H9 (cell line): ENCODE measurements around the gene ZNF341. TPM values are rescaled to one million over a fixed set of nuclear protein-coding genes. Genes with fewer than 3 reads are reported as not detected.
A peak's percentile ranks its signal among the peaks of the same experiment; 100 is the strongest.

ENCODE experiments used
- DNase-seq: peaks from one replicate; pipeline ENCODE4 v3.0.0-alpha.2; 2017
- H2AFZ ChIP-seq: one replicate; pipeline ENCODE4 v1.6.1; 2013; ENCODE audit warnings: mild to moderate bottlenecking, low read length, control low read depth, moderate library complexity
- H2AK5ac ChIP-seq: 2 replicates; pipeline ENCODE4 v1.6.1; 2013; ENCODE audit warnings: low read length, control low read depth, mixed read lengths; ENCODE audit not compliant: insufficient read length
- H2BK120ac ChIP-seq: one replicate; pipeline ENCODE4 v1.6.1; 2013; ENCODE audit warnings: low read depth, mild to moderate bottlenecking, low read length, control low read depth, inconsistent platforms; ENCODE audit not compliant: poor library complexity, severe bottlenecking
- H2BK12ac ChIP-seq: 2 replicates; pipeline ENCODE4 v1.6.1; 2013; ENCODE audit warnings: low read length, control low read depth, mixed read lengths, low read depth; ENCODE audit not compliant: insufficient read length
- H2BK15ac ChIP-seq: 2 replicates; pipeline ENCODE4 v1.6.1; 2013; ENCODE audit warnings: low read depth, low read length, control low read depth
- H2BK20ac ChIP-seq: one replicate; pipeline ENCODE4 v1.6.1; 2013; ENCODE audit warnings: low read depth, mild to moderate bottlenecking, low read length, control low read depth, inconsistent platforms; ENCODE audit not compliant: poor library complexity, severe bottlenecking
- H2BK5ac ChIP-seq: 2 replicates; pipeline ENCODE4 v1.6.1; 2013; ENCODE audit warnings: low read length, control low read depth, mixed read lengths; ENCODE audit not compliant: insufficient read length
- H3K14ac ChIP-seq: 2 replicates; pipeline ENCODE4 v1.6.1; 2013; ENCODE audit warnings: low read length, control low read depth; ENCODE audit not compliant: insufficient read depth
- H3K18ac ChIP-seq: 2 replicates; pipeline ENCODE4 v1.6.1; 2013; ENCODE audit warnings: low read depth, mild to moderate bottlenecking, mixed read lengths, low read length, control low read depth; ENCODE audit not compliant: insufficient read length
- H3K23ac ChIP-seq: 2 replicates; pipeline ENCODE4 v1.6.1; 2013; ENCODE audit warnings: low read length, control low read depth, mixed read lengths, low read depth; ENCODE audit not compliant: insufficient read length
- H3K23me2 ChIP-seq: 2 replicates; pipeline ENCODE4 v1.6.1; 2013; ENCODE audit warnings: low read depth, mild to moderate bottlenecking, mixed read lengths, low read length, control low read depth; ENCODE audit not compliant: insufficient read length, poor library complexity, severe bottlenecking
- H3K27ac ChIP-seq: 2 replicates; pipeline ENCODE4 v1.5.1; 2013; ENCODE audit warnings: low read length, control low read depth, mixed read lengths, low read depth; ENCODE audit not compliant: insufficient read length
- H3K27me3 ChIP-seq: 2 replicates; pipeline ENCODE4 v1.6.1; 2013; ENCODE audit warnings: low read length, control low read depth, inconsistent platforms; ENCODE audit not compliant: insufficient read depth
- H3K4ac ChIP-seq: 2 replicates; pipeline ENCODE4 v1.6.1; 2013; ENCODE audit warnings: low read depth, mild to moderate bottlenecking, control low read depth, inconsistent platforms, low read length, moderate library complexity
- H3K4me1 ChIP-seq: 2 replicates; pipeline ENCODE4 v1.6.1; 2013; ENCODE audit warnings: low read length, control low read depth, inconsistent platforms; ENCODE audit not compliant: insufficient read depth
- H3K4me2 ChIP-seq: 2 replicates; pipeline ENCODE4 v1.6.1; 2013; ENCODE audit warnings: low read length, control low read depth, mixed read lengths; ENCODE audit not compliant: insufficient read length, insufficient read depth
- H3K56ac ChIP-seq: 2 replicates; pipeline ENCODE4 v1.6.1; 2013; ENCODE audit warnings: low read depth, mild to moderate bottlenecking, mixed read lengths, low read length, control low read depth; ENCODE audit not compliant: insufficient read length
- H3K79me1 ChIP-seq: 2 replicates; pipeline ENCODE4 v1.6.1; 2013; ENCODE audit warnings: low read depth, mild to moderate bottlenecking, moderate library complexity, low read length, control low read depth, inconsistent platforms; ENCODE audit not compliant: insufficient read depth, poor library complexity, severe bottlenecking
- H3K79me2 ChIP-seq: 2 replicates; pipeline ENCODE4 v1.6.1; 2013; ENCODE audit warnings: low read length, control low read depth, inconsistent platforms; ENCODE audit not compliant: insufficient read depth
- H3K9ac ChIP-seq: 2 replicates; pipeline ENCODE4 v1.6.1; 2013; ENCODE audit warnings: low read length, control low read depth, mixed read lengths; ENCODE audit not compliant: insufficient read length; ENCODE audit errors: extremely low read depth
- H3K9me3 ChIP-seq: one replicate; pipeline ENCODE4 v1.6.1; 2013; ENCODE audit warnings: low read depth, low read length, inconsistent platforms; ENCODE audit not compliant: control insufficient read depth
- H3T11ph ChIP-seq: one replicate; pipeline ENCODE4 v1.6.1; 2013; ENCODE audit warnings: mild to moderate bottlenecking, low read length, control low read depth, inconsistent platforms
- H4K20me1 ChIP-seq: one replicate; pipeline ENCODE4 v1.6.1; 2013; ENCODE audit not compliant: control insufficient read depth, insufficient read length, insufficient read depth
- H4K5ac ChIP-seq: 2 replicates; pipeline ENCODE4 v1.6.1; 2013; ENCODE audit warnings: low read depth, mild to moderate bottlenecking, mixed read lengths, low read length, control low read depth; ENCODE audit not compliant: insufficient read length
- H4K8ac ChIP-seq: replicated peaks from 2 replicates; pipeline ENCODE4 v1.6.1; 2013; ENCODE audit warnings: low read length, control low read depth, mixed read lengths, low read depth; ENCODE audit not compliant: insufficient read length
- H4K91ac ChIP-seq: 2 replicates; pipeline ENCODE4 v1.6.1; 2013; ENCODE audit warnings: low read depth, mild to moderate bottlenecking, moderate library complexity, mixed read lengths, low read length, control low read depth; ENCODE audit not compliant: insufficient read length
- H3K27ac Mint-ChIP-seq, 3 experiments: 2 replicates in 2 of 3; 3 replicates in 1 of 3; pipeline ENCODE4 v1.8.0; 2020 to 2021; ENCODE audit warnings: mixed read lengths in 3 of 3, mild to moderate bottlenecking in 1 of 3, moderate library complexity in 1 of 3
- H3K27me3 Mint-ChIP-seq: 2 replicates; pipeline ENCODE4 v1.8.0; 2021; ENCODE audit warnings: low read depth, mild to moderate bottlenecking, moderate library complexity, mixed read lengths
- H3K36me3 Mint-ChIP-seq, 3 experiments: 2 replicates in 2 of 3; 3 replicates in 1 of 3; pipeline ENCODE4 v1.8.0; 2020 to 2021; ENCODE audit warnings: low read depth in 3 of 3, mixed read lengths in 3 of 3; ENCODE audit not compliant: insufficient read depth in 1 of 3
- H3K4me1 Mint-ChIP-seq, 2 experiments: 2 replicates each; pipeline ENCODE4 v1.8.0; 2020; ENCODE audit warnings: mixed read lengths in 2 of 2
- H3K4me3 Mint-ChIP-seq, 2 experiments: 2 replicates in 1 of 2; 3 replicates in 1 of 2; pipeline ENCODE4 v1.8.0; 2020 to 2021; ENCODE audit warnings: mild to moderate bottlenecking in 2 of 2, mixed read lengths in 2 of 2, moderate library complexity in 1 of 2
- H3K9me3 Mint-ChIP-seq, 2 experiments: 2 replicates in 1 of 2; 3 replicates in 1 of 2; pipeline ENCODE4 v1.8.0; 2020; ENCODE audit warnings: mild to moderate bottlenecking in 2 of 2, mixed read lengths in 2 of 2, moderate library complexity in 1 of 2
- CTCF ChIP-seq: fragments of 200-600 bp; sonication (generic); conservative IDR thresholded peaks from 3 replicates; pipeline ENCODE4 v1.8.0; 2021; ENCODE audit warnings: antibody characterized with exemption, mild to moderate bottlenecking
- WGBS: extraction: QIAGEN DNeasy Blood & Tissue Kit; methylation state at CpG from one replicate; pipeline ENCODE4 v1.1.7; 2013; ENCODE audit warnings: missing lambda C conversion rate, low lambda C conversion rate, mixed read lengths; ENCODE audit not compliant: insufficient read length; ENCODE audit errors: extremely low coverage; 5-methylcytosine and 5-hydroxymethylcytosine counted together
- total RNA-seq: library from RNA; stranded (reverse); gene quantifications from 2 replicates; pipeline ENCODE4 v1.2.1, GENCODE V29; 2021

ZNF341 gene
- total RNA-seq, 1 experiment from 2014 or later, result 5.2 TPM

- Histone ChIP-seq H2AK5ac (no peak overlapping the region), H2BK5ac (no peak overlapping the region), H2AFZ (no peak overlapping the region), H3K79me1 (peaks cover 3% of the 10 kb centered on the region), H3K27ac (no peak overlapping the region), H3K9me3 (no peaks in the 10 kb centered on the region), H3K18ac (no peak overlapping the region), H4K20me1 (no peaks in the 10 kb centered on the region), H3K14ac (no peak overlapping the region), H3K4me1 (peaks cover 5% of the 10 kb centered on the region; the same call in 1 of the 2 replicates), H3K56ac (no peak overlapping the region), H3K23me2 (no peaks in the 10 kb centered on the region), H3K27me3 (no peaks in the 10 kb centered on the region), H4K91ac (no peak overlapping the region), H2BK12ac (no peak overlapping the region), H4K8ac (no peak overlapping the region), H3K4me2 (no peak overlapping the region), H3K4ac (no peak overlapping the region), H3K9ac (no peak overlapping the region), H3K79me2 (no peaks in the 10 kb centered on the region), H2BK20ac (no peak overlapping the region), H3T11ph (no peak overlapping the region), H2BK120ac (no peak overlapping the region), H2BK15ac (no peak overlapping the region), H4K5ac (no peak overlapping the region), H3K23ac (no peak overlapping the region)
- Mint-ChIP-seq H3K27me3 (no peaks in the 10 kb centered on the region), H3K4me3 (no peak overlapping the region; a peak in 1 of 5 replicates), H3K4me1 (peaks cover 42 to 57% of the 10 kb centered on the region in 2 experiments), H3K36me3 (peaks cover 6 to 17% (median 9%) of the 10 kb centered on the region in 3 experiments; a peak in 5 of 7 replicates), H3K27ac (peak overlapping the region; percentile 36 to 48 (median 45); a peak in 3 of 7 replicates), H3K9me3 (no peaks in the 10 kb centered on the region)
- no CpG with 5 or more reads among the region's 8 CpGs for WGBS
- TF ChIP-seq CTCF, result peak; percentile 27; the same call in 2 of the 3 replicates
- DNase-seq, result no peak
Measured at GRCh38 chr20:33838035-33838864, 106.5 kb downstream of the ZNF341 start.
